PC-3 (cell line): Measurements from ENCODE around the gene PTPRD.

ENCODE experiments used
- EZH2 ChIP-seq: fragments of 300-600 bp; sonication (generic); IDR thresholded peaks from one replicate; pipeline ENCODE4 v1.6.1; 2017; ENCODE audit warnings: antibody characterized with exemption, mild to moderate bottlenecking, low read length; ENCODE audit not compliant: unreplicated experiment
- EZH2phosphoT487 ChIP-seq: fragments of 300-600 bp; sonication (generic); IDR thresholded peaks from 2 replicates; pipeline ENCODE4 v1.6.1; 2018; ENCODE audit warnings: mild to moderate bottlenecking, antibody characterized with exemption, low read length, borderline replicate concordance
- TF ChIP-seq, protein P1 (sequence below): fragments of 300-600 bp; sonication (generic); conservative IDR thresholded peaks from 2 replicates; pipeline ENCODE4 v1.5.1; 2017; ENCODE audit warnings: antibody characterized with exemption, low read depth, mild to moderate bottlenecking, low read length

DNA sequence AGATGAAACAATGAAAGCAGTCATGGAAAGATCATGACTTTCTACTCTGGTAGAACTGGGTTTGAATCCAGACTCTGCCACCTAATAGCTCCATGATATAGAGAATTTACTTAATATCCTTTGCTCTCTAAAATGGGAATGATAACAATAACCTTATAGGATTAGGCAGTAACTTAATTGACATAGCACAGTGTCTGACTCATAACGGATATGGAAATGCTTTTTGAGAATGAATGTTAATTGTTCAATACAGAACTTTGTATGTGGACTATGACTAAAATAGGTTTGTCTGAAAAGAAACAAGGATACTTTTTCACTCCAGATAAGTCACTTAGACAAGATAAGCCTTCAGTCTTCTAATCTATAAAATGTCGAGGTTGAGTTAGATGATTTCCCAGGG is 330.7 kb downstream of the PTPRD start:
- TF ChIP-seq, protein P1, sequence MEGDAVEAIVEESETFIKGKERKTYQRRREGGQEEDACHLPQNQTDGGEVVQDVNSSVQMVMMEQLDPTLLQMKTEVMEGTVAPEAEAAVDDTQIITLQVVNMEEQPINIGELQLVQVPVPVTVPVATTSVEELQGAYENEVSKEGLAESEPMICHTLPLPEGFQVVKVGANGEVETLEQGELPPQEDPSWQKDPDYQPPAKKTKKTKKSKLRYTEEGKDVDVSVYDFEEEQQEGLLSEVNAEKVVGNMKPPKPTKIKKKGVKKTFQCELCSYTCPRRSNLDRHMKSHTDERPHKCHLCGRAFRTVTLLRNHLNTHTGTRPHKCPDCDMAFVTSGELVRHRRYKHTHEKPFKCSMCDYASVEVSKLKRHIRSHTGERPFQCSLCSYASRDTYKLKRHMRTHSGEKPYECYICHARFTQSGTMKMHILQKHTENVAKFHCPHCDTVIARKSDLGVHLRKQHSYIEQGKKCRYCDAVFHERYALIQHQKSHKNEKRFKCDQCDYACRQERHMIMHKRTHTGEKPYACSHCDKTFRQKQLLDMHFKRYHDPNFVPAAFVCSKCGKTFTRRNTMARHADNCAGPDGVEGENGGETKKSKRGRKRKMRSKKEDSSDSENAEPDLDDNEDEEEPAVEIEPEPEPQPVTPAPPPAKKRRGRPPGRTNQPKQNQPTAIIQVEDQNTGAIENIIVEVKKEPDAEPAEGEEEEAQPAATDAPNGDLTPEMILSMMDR = no peak
- no peak for TF ChIP-seq EZH2phosphoT487
- no peak for TF ChIP-seq EZH2
